ENCODE results near the gene COQ10A. TPM values are rescaled to one million over a fixed set of nuclear protein-coding genes. Genes with fewer than 3 reads are reported as not detected.

The COQ10A gene
- total and polyA plus RNA-seq, 2 of the 8 experiments (the other 6 are each of a cell fraction or from before 2014, with no cell fraction given): 21.8 to 42.9 TPM

- no peak for TF ChIP-seq EZH2 (IDR thresholded peaks at IDR 0.05; ENCODE audit: low read depth, low read length, severe bottlenecking)
- TF ChIP-seq TAF7 (optimal IDR thresholded peaks at IDR 0.05; ENCODE audit: borderline replicate concordance, low read depth, low read length): no peak
- no peak for TF ChIP-seq EP300 (IDR thresholded peaks at IDR 0.05; ENCODE audit: borderline replicate concordance in 1 of 2, low read depth in 2 of 2, low read length in 2 of 2)
- TF ChIP-seq PHF8 (conservative IDR thresholded peaks at IDR 0.05; ENCODE audit: low read depth, low read length): no peak
- TF ChIP-seq POLR2A (IDR thresholded peaks at IDR 0.05; ENCODE audit: control extremely low read depth in 1 of 2, low read depth in 2 of 2, low read length in 2 of 2): no peak
Measured at GRCh38 chr12:56247923-56248322, 18.8 kb upstream of the COQ10A start (continued).
